ENCODE results near the gene PIN4.
A peak's percentile ranks its signal among the peaks of the same experiment; 100 is the strongest.

GRCh38 chrX:72245461-72246089 is 64.0 kb downstream of the PIN4 start:
- TF ChIP-seq, protein P1, sequence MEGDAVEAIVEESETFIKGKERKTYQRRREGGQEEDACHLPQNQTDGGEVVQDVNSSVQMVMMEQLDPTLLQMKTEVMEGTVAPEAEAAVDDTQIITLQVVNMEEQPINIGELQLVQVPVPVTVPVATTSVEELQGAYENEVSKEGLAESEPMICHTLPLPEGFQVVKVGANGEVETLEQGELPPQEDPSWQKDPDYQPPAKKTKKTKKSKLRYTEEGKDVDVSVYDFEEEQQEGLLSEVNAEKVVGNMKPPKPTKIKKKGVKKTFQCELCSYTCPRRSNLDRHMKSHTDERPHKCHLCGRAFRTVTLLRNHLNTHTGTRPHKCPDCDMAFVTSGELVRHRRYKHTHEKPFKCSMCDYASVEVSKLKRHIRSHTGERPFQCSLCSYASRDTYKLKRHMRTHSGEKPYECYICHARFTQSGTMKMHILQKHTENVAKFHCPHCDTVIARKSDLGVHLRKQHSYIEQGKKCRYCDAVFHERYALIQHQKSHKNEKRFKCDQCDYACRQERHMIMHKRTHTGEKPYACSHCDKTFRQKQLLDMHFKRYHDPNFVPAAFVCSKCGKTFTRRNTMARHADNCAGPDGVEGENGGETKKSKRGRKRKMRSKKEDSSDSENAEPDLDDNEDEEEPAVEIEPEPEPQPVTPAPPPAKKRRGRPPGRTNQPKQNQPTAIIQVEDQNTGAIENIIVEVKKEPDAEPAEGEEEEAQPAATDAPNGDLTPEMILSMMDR (IDR thresholded peaks at IDR 0.05): peak in 3 of 4 experiments; percentile 53 to 63 (median 62)
- TF ChIP-seq POLR2A (IDR thresholded peaks at IDR 0.05): no peak
